A549 treated with Hydrocortisone at 1 μM for 4 hours (cell line): Measurements from ENCODE around the gene MPDZ. TPM values are rescaled to one million over a fixed set of nuclear protein-coding genes. Genes with fewer than 3 reads are reported as not detected.

Source experiments
- total RNA-seq: library from RNA; stranded (reverse); fragments of 200-300 nt; extraction: Qiagen RNA extraction; gene quantifications from 5 replicates; pipeline ENCODE4 v1.2.3, GENCODE V29; 2022

Gene MPDZ, protein sequence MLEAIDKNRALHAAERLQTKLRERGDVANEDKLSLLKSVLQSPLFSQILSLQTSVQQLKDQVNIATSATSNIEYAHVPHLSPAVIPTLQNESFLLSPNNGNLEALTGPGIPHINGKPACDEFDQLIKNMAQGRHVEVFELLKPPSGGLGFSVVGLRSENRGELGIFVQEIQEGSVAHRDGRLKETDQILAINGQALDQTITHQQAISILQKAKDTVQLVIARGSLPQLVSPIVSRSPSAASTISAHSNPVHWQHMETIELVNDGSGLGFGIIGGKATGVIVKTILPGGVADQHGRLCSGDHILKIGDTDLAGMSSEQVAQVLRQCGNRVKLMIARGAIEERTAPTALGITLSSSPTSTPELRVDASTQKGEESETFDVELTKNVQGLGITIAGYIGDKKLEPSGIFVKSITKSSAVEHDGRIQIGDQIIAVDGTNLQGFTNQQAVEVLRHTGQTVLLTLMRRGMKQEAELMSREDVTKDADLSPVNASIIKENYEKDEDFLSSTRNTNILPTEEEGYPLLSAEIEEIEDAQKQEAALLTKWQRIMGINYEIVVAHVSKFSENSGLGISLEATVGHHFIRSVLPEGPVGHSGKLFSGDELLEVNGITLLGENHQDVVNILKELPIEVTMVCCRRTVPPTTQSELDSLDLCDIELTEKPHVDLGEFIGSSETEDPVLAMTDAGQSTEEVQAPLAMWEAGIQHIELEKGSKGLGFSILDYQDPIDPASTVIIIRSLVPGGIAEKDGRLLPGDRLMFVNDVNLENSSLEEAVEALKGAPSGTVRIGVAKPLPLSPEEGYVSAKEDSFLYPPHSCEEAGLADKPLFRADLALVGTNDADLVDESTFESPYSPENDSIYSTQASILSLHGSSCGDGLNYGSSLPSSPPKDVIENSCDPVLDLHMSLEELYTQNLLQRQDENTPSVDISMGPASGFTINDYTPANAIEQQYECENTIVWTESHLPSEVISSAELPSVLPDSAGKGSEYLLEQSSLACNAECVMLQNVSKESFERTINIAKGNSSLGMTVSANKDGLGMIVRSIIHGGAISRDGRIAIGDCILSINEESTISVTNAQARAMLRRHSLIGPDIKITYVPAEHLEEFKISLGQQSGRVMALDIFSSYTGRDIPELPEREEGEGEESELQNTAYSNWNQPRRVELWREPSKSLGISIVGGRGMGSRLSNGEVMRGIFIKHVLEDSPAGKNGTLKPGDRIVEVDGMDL (N-terminal part only)
- total RNA-seq, result 8.9 to 15.1 TPM (median 10.3 TPM) in 5 replicates

DNA sequence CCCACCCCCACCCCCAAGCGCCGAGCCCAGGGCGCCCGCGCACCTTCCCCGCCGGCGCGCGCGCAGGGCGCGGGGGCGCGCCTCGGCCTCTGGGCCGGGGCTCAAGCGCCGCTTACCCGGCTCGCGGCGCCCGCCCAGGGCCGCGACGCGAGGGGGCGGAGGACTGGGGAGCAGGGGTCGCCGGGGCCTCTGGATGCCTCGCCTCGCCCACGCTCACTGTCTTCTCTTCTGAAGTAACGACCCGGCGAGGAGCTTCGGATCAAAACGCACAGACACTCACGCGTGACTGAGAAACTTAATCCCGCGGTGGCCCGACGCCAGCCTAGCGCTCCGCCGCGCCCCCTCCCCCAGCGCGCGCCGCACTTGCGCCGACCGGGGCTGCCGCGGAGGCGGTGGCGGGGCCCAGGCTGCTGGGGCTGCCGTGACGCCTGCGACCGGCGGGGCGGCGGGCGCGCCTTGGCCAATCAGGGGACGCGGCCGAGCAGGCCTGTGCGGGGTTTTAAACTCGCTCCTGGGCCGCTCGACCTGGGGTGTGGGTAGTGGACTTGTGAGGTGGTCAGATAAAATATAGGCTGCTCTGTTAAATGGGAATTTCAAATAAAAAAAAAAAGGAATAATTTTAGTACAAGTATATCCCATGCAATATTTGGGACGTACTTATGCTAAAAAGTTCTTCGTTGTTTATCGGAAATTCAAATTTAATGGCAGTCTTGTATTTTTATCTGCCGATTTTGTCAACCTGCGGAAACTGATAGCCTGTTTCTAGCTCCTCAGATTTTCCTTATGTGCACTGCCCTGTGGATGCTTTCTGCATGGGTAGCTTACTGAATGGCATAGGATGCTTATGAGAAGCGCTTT is at the start of gene MPDZ:
Gene MPDZ, minus strand, starts transcription at position 409 of the 858 bp plus-strand sequence. CDS start 29,377 bp downstream, outside the sequence.

